ENCODE data around the gene MASP1. TPM values are rescaled to one million over a fixed set of nuclear protein-coding genes. Genes with fewer than 3 reads are reported as not detected.

MASP1 gene
- total and polyA plus RNA-seq, 2 experiments from 2014 or later = 1.6 to 3.0 TPM

- no peaks in the 10 kb centered on the region for H3K4me1 ChIP-seq (ENCODE audit: insufficient read depth)
- H3K4me3 ChIP-seq = no peak overlapping the region
- no peaks in the 10 kb centered on the region for H3K27me3 ChIP-seq (ENCODE audit: insufficient read depth)
- no peaks in the 10 kb centered on the region for H3K4me1 Mint-ChIP-seq
- H3K27me3 Mint-ChIP-seq (ENCODE audit: insufficient read depth, low read depth, poor library complexity) = peaks cover 2% of the 10 kb centered on the region
- H3K27ac ChIP-seq (ENCODE audit: low read depth) = no peak overlapping the region
- H3K36me3 Mint-ChIP-seq (ENCODE audit: low read depth) = no peaks in the 10 kb centered on the region; the same call in 2 of the 3 replicates
- no peaks in the 10 kb centered on the region for H3K79me2 ChIP-seq (replicated peaks; ENCODE audit: insufficient read depth)
- no peaks in the 10 kb centered on the region for H4K20me1 ChIP-seq (replicated peaks; ENCODE audit: insufficient read depth)
- no peak overlapping the region for H3K27ac Mint-ChIP-seq
- H3K4me3 Mint-ChIP-seq = no peak overlapping the region
- no peak overlapping the region for H3K4me2 ChIP-seq
- DNase-seq (ENCODE audit: low spot score) (no peak), ATAC-seq (no peak)
- peaks cover 21% of the 10 kb centered on the region; the same call in 1 of the 2 replicates for H3K9me2 ChIP-seq (ENCODE audit: insufficient read depth)
- no peaks in the 10 kb centered on the region for H3K36me3 ChIP-seq (ENCODE audit: insufficient read depth)
- TF ChIP-seq JUNB (IDR thresholded peaks at IDR 0.05; ENCODE audit: unreplicated experiment) = no peak
- TF ChIP-seq, protein P1, sequence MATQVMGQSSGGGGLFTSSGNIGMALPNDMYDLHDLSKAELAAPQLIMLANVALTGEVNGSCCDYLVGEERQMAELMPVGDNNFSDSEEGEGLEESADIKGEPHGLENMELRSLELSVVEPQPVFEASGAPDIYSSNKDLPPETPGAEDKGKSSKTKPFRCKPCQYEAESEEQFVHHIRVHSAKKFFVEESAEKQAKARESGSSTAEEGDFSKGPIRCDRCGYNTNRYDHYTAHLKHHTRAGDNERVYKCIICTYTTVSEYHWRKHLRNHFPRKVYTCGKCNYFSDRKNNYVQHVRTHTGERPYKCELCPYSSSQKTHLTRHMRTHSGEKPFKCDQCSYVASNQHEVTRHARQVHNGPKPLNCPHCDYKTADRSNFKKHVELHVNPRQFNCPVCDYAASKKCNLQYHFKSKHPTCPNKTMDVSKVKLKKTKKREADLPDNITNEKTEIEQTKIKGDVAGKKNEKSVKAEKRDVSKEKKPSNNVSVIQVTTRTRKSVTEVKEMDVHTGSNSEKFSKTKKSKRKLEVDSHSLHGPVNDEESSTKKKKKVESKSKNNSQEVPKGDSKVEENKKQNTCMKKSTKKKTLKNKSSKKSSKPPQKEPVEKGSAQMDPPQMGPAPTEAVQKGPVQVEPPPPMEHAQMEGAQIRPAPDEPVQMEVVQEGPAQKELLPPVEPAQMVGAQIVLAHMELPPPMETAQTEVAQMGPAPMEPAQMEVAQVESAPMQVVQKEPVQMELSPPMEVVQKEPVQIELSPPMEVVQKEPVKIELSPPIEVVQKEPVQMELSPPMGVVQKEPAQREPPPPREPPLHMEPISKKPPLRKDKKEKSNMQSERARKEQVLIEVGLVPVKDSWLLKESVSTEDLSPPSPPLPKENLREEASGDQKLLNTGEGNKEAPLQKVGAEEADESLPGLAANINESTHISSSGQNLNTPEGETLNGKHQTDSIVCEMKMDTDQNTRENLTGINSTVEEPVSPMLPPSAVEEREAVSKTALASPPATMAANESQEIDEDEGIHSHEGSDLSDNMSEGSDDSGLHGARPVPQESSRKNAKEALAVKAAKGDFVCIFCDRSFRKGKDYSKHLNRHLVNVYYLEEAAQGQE (IDR thresholded peaks at IDR 0.05; ENCODE audit: unreplicated experiment) = no peak
- TF ChIP-seq EZH2 (IDR thresholded peaks at IDR 0.05; ENCODE audit: low read depth, unreplicated experiment) = no peak
- no peak for TF ChIP-seq STAT1 (IDR thresholded peaks at IDR 0.05; ENCODE audit: unreplicated experiment)
- no peak for TF ChIP-seq ZNF114 (CRISPR knock-in tag; IDR thresholded peaks at IDR 0.05)
- TF ChIP-seq, protein P2, sequence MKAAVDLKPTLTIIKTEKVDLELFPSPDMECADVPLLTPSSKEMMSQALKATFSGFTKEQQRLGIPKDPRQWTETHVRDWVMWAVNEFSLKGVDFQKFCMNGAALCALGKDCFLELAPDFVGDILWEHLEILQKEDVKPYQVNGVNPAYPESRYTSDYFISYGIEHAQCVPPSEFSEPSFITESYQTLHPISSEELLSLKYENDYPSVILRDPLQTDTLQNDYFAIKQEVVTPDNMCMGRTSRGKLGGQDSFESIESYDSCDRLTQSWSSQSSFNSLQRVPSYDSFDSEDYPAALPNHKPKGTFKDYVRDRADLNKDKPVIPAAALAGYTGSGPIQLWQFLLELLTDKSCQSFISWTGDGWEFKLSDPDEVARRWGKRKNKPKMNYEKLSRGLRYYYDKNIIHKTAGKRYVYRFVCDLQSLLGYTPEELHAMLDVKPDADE (IDR thresholded peaks at IDR 0.05) = no peak
- no peak for TF ChIP-seq NANOG (IDR thresholded peaks at IDR 0.05; ENCODE audit: borderline replicate concordance)
- no peak for TF ChIP-seq ZNF331 (CRISPR knock-in tag; IDR thresholded peaks at IDR 0.05; ENCODE audit: low read depth)
- TF ChIP-seq, protein P3, sequence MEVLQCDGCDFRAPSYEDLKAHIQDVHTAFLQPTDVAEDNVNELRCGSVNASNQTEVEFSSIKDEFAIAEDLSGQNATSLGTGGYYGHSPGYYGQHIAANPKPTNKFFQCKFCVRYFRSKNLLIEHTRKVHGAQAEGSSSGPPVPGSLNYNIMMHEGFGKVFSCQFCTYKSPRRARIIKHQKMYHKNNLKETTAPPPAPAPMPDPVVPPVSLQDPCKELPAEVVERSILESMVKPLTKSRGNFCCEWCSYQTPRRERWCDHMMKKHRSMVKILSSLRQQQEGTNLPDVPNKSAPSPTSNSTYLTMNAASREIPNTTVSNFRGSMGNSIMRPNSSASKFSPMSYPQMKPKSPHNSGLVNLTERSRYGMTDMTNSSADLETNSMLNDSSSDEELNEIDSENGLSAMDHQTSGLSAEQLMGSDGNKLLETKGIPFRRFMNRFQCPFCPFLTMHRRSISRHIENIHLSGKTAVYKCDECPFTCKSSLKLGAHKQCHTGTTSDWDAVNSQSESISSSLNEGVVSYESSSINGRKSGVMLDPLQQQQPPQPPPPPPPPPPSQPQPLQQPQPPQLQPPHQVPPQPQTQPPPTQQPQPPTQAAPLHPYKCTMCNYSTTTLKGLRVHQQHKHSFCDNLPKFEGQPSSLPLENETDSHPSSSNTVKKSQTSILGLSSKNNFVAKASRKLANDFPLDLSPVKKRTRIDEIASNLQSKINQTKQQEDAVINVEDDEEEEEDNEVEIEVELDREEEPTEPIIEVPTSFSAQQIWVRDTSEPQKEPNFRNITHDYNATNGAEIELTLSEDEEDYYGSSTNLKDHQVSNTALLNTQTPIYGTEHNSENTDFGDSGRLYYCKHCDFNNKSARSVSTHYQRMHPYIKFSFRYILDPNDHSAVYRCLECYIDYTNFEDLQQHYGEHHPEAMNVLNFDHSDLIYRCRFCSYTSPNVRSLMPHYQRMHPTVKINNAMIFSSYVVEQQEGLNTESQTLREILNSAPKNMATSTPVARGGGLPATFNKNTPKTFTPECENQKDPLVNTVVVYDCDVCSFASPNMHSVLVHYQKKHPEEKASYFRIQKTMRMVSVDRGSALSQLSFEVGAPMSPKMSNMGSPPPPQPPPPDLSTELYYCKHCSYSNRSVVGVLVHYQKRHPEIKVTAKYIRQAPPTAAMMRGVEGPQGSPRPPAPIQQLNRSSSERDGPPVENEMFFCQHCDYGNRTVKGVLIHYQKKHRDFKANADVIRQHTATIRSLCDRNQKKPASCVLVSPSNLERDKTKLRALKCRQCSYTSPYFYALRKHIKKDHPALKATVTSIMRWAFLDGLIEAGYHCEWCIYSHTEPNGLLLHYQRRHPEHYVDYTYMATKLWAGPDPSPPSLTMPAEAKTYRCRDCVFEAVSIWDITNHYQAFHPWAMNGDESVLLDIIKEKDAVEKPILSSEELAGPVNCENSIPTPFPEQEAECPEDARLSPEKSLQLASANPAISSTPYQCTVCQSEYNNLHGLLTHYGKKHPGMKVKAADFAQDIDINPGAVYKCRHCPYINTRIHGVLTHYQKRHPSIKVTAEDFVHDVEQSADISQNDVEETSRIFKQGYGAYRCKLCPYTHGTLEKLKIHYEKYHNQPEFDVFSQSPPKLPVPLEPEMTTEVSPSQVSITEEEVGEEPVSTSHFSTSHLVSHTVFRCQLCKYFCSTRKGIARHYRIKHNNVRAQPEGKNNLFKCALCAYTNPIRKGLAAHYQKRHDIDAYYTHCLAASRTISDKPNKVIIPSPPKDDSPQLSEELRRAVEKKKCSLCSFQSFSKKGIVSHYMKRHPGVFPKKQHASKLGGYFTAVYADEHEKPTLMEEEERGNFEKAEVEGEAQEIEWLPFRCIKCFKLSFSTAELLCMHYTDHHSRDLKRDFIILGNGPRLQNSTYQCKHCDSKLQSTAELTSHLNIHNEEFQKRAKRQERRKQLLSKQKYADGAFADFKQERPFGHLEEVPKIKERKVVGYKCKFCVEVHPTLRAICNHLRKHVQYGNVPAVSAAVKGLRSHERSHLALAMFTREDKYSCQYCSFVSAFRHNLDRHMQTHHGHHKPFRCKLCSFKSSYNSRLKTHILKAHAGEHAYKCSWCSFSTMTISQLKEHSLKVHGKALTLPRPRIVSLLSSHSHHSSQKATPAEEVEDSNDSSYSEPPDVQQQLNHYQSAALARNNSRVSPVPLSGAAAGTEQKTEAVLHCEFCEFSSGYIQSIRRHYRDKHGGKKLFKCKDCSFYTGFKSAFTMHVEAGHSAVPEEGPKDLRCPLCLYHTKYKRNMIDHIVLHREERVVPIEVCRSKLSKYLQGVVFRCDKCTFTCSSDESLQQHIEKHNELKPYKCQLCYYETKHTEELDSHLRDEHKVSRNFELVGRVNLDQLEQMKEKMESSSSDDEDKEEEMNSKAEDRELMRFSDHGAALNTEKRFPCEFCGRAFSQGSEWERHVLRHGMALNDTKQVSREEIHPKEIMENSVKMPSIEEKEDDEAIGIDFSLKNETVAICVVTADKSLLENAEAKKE (CRISPR knock-in tag; IDR thresholded peaks at IDR 0.05) = no peak
- TF ChIP-seq EZH2phosphoT487 (IDR thresholded peaks at IDR 0.05; ENCODE audit: unreplicated experiment) = no peak
- TF ChIP-seq CTCF (conservative IDR thresholded peaks at IDR 0.05; ENCODE audit: low read depth in 2 of 2) = no peak
- no peak for TF ChIP-seq CREB1 (CRISPR knock-in tag; IDR thresholded peaks at IDR 0.05; ENCODE audit: low read depth)
- TF ChIP-seq POLR2AphosphoS5 (IDR thresholded peaks at IDR 0.05; ENCODE audit: low read depth) = no peak
- H3K9me3 Mint-ChIP-seq = peaks cover under 1% of the 10 kb centered on the region; the same call in 1 of the 3 replicates
- no peak overlapping the region for H2AFZ ChIP-seq
- no peaks in the 10 kb centered on the region for H3F3A ChIP-seq (replicated peaks; ENCODE audit: low read depth)
These were observed 61.5 kb downstream of the MASP1 start for GRCh38 chr3:187230011-187230410.
